HG03378 (cell line): ENCODE results near the gene SVOP.
"Not testable (repeated sequence)": the region's sequence is repeated elsewhere in the genome, so short reads cannot be mapped to it uniquely, and the experiment has no call there.

Experiments used
- ATAC-seq: cut with Tn5 transposase; IDR thresholded peaks from one replicate; pipeline ENCODE4 v1.9.1; 2021; ENCODE audit warnings: mild to moderate bottlenecking, moderate library complexity; ENCODE audit not compliant: unreplicated experiment

The SVOP gene

DNA sequence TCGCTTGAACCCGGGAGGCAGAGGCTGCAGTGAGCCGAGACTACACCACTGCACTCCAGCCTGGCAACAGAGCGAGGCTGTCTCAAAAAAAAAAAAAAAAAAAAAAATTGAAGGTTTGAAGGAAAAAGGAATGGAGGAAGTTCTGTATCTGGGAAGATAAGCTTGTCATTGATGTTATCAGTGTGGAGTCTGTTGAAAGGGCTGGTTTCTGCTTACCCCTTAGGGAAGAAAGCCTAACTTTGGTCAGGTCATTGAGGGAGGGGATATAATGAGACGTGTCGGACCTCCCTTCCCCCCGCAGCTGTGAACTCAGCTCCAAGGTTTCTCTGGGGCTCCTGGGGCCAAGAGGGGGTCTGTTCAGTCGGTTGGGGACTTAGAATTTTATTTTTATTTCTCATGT lies 124.5 kb downstream of the SVOP start:
- ATAC-seq, result no peak

DNA sequence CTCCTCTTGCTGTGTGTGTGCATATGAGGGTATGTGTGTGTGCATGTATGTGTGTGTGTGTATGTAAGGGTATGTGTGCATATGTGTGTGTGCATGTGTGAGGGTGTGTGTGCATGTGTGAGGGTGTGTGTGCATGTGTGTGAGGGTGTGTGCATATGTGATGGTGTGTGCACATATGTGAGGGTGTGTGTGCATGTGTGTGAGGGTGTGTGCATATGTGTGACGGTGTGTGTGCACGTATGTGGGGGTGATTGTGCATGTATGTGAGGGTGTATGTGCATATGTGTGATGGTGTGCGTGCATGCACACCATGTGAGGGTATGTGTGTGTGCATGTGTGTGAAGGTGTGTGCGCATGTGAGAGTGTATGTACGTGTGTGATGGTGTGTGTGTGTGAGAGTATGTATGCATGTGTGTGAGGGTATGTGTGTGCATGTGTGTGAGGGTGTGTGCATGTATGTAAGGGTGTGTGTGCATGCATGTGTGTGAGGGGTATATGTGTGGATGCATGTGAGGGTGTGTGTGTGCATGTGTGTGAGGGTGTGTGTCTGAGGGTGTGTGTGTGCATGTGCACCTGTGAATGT lies 125.6 kb downstream of the SVOP start:
- ATAC-seq, result no peak

- no peak for ATAC-seq
Measured at GRCh38 chr12:108890208-108890607, 130.7 kb downstream of the SVOP start.

GRCh38 chr12:108888031-108888430 lies 132.8 kb downstream of the SVOP start:
- no peak for ATAC-seq

GRCh38 chr12:108886873-108887629 lies 133.8 kb downstream of the SVOP start:
- no peak for ATAC-seq

DNA sequence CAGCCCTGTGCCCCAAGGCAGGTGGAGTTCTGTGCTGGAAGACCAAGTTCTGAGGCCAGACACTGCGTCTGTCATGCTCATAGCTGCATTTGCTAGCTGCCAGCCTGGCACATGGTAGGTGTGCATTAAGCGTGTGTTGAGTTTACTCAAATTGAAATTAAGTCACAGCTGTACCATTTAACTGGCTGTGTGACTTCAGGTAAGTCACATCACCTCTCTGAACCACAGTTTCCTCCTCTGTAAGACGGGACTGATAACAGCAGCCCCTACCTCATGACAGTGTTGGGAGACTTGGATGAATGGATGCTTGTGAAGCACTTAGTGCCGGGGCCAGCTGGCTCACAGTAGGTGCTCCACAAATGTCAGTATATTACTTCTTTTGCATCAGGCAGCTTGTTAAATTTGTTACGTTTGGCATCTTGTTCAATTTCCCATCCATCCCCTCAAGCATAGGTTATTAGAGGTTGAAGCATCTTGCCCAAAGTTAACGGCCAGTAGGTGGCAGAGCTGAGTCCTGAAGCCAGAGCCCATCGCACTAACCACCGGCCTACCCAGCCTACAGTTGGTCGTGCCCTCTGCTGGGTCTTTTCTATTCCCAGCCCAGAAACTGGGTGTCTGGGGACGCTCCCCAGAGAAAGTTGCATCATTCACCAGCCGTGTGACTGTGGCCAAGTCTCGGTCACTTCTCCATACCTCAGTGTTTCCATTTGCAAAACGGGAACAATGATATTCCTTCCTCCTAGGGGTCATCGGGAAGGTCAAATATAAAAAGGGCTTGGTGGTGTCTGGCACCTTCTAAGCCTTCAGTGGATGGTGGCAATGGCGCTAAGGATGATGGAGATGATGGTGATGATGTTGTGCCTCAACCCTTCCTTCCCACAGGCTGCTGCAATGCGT lies 136.5 kb downstream of the SVOP start:
- ATAC-seq, result no peak

- ATAC-seq, result no peak
Measured at GRCh38 chr12:108881953-108882352, 138.9 kb downstream of the SVOP start.

DNA sequence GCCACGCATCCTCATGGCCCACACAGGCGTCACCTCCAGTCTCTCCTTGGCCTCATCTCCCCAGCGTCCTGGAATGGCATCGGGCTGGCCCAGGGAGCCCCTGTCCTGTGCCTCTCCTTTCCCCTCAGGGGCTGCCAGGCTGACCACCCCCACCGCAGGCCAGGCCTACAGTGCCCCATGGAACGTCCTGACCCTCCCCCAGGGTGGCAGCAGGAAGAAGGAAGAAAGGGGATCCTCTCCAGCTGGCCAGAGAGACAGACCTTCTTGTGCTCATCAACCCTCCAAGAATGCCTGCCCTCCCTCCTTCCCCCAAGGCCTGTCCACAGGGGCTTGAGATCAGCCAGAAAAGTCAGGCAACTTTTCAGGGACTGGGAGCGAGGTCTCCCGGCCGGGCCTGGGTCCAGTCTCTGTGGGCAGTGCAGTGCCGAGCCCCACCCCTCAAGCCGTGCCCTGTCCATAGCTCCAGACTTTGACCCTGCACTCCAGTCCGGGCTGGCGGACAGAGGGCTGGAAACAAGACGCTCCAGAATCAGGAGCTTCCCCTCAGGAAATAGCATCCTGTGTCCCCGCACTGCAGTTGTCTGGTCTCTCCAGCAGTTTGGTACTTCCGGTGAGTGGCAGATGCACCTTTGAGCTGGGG lies 141.1 kb downstream of the SVOP start, which contains the start of gene DAO:
TSS of gene DAO (plus strand) at position 478 of the 640 bp plus-strand sequence. CDS start 4,915 bp downstream, outside the sequence.
- ATAC-seq, result no peak

- no peak for ATAC-seq
Measured at GRCh38 chr12:108876550-108876949, 144.3 kb downstream of the SVOP start.

- ATAC-seq, result no peak
Measured at GRCh38 chr12:108875682-108876361, 145.0 kb downstream of the SVOP start.

- ATAC-seq, result no peak
Measured at GRCh38 chr12:108875280-108875679, 145.6 kb downstream of the SVOP start.

DNA sequence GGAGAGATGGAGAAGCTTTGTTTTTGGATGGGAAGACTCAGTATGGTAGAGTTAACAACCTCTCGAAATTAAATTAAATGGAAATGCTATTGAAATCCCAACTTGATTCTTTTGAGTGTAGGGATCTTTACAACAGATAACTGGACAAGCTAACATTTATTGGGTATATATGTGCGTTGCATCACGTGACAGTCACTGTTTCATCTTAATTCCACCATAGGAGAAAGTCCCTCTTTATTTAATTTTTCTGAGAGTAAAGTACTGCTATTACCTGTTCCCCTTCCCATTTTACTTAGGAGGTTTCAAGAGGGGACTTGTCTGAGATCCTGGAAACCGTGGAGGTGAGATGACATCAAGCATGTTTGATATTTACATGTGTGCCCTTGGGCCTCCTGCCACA lies 152.1 kb downstream of the SVOP start:
- no peak for ATAC-seq

- not testable (repeated sequence) for ATAC-seq
Measured at GRCh38 chr12:108866083-108866482, 154.8 kb downstream of the SVOP start.

DNA sequence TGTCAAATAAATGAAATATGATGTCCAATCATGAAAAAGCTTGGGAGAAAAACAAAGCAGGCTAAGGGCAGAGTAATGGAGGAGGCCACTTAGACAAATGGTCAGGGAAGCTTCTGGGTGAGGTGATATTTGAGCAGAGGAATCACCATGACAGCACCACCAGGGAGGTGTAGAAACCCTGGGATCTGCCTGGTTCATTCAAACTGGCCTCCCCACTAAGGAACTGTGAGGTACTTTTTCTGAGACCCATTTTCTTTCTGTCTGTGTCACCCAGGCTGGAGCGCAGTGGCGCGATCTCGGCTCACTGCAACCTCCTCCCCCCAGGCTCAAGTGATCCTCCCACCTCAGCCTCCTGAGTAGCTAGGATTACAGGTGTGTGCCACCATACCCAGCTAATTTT lies 155.7 kb downstream of the SVOP start:
- ATAC-seq, result no peak

- no peak for ATAC-seq
Measured at GRCh38 chr12:108862588-108862959, 158.3 kb downstream of the SVOP start.

DNA sequence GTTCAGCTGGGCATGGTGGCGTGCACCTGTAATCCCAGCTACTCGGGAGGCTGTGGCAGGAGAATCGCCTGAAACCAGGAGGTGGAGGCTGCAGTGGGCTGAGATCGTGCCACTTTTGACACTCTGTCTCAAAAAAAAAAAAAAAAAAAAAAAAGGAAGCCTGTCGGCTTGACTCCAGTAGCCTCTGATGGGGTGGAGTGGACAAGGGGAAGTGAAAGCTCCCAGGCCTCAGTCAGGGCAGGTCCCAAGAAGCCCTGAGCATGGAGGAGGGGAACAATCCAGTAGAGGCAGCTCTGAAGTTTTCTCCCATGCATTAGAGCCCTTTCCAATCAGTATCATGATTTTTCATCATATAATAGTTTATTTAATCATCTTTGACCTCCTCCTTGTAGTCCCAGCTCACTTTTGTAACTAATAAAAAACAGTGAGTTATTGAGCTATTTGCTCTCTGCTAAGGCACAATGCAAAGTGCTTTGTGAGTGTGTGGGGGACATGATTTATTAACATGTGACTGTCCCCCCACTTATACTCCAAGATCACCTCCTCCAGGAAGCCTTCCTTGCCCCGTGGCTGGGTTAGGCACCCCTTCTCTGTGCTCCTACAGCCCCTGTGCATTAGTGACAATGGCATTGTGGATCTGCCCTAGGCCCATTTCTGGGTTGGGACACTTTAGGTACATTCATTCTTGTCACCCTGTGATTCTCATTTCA lies 158.8 kb downstream of the SVOP start:
- ATAC-seq, result no peak

- no peak for ATAC-seq
Measured at GRCh38 chr12:108860443-108860842, 160.4 kb downstream of the SVOP start.

DNA sequence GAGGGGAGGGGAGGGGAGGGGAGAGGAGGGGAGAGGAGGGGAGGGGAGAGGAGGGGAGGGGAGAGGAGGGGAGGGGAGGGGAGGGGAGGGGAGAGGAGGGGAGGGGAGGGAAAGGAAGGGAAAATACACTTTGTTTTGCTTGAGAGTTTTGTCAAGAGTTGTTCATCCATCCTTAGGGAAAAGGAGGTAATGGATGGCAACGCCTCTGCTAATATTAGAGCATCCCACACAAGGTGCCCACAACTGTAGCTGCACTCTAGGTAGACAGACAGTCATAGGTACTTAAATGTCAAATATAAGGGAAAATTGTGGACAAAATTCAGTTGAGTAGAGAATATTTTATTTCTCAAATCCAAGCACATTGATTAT lies 161.0 kb downstream of the SVOP start:
- no peak for ATAC-seq

DNA sequence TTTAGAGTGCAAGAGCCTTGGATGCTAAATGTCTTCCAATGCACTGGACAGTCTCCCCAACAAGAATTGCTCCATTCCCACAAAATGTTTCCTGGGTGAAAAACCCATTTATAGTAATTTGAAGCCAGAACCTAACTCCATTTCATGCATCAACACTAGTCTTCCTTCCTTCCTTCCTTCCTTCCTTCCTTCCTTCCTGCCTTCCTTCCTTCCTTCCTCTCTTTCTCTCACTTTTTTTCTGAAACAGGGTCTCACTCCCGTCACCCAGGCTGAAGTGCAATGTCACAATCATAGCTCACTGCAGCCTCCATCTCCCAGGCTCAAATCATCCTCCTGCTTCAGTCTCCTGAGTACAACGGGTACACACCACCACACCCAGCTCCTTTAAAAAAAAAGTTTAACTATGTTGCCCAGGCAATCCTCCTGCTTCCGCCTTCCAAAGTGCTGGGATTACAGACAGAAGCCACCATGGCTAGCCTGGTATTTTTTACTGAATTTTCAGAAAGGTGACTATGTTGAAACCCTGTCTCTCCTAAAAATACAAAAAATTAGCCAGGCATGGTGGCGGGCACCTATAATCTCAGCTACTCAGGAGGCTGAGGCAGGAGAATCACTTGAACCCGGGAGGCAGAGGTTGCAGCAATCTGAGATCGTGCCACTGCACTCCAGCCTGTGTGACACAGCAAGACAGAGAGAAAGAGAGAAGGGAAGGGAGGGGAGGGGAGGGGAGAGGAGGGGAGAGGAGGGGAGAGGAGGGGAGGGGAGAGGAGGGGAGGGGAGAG lies 161.5 kb downstream of the SVOP start:
- not testable (repeated sequence) for ATAC-seq
